Naive B cell (primary cell): ENCODE results near the gene INHBC. TPM values are rescaled to one million over a fixed set of nuclear protein-coding genes. Genes with fewer than 3 reads are reported as not detected.

Experiments used
- ATAC-seq, 2 donors: fragments of 150-1000 bp; cut with Tn5 transposase; 2 replicates each; pipeline ENCODE4 v1.10.0; 2021; ENCODE audit warnings: low read depth in 2 of 2, mild to moderate bottlenecking in 2 of 2, moderate library complexity in 2 of 2
- DNase-seq: peaks from one replicate; pipeline ENCODE4 v3.0.0; 2022
- H3K27ac Mint-ChIP-seq, 6 donors: one replicate each; pipeline ENCODE4 v1.8.0; 2020 to 2022; ENCODE audit warnings: mild to moderate bottlenecking in 6 of 6, mixed read lengths in 6 of 6, moderate library complexity in 5 of 6, inconsistent platforms in 2 of 6
- H3K27me3 Mint-ChIP-seq, 3 donors: one replicate each; pipeline ENCODE4 v1.8.0; 2021 to 2022; ENCODE audit warnings: mixed read lengths in 3 of 3, mild to moderate bottlenecking in 1 of 3
- H3K36me3 Mint-ChIP-seq, 2 donors: one replicate each; pipeline ENCODE4 v1.8.0; 2020 to 2022; ENCODE audit warnings: mixed read lengths in 2 of 2, inconsistent platforms in 1 of 2, mild to moderate bottlenecking in 1 of 2
- H3K4me1 Mint-ChIP-seq, 3 donors: one replicate each; pipeline ENCODE4 v1.8.0; 2020 to 2022; ENCODE audit warnings: mixed read lengths in 3 of 3, inconsistent platforms in 1 of 3, mild to moderate bottlenecking in 1 of 3, moderate library complexity in 1 of 3
- H3K4me3 Mint-ChIP-seq, 8 donors: one replicate each; pipeline ENCODE4 v1.8.0; 2020 to 2022; ENCODE audit warnings: mild to moderate bottlenecking in 8 of 8, mixed read lengths in 8 of 8, moderate library complexity in 8 of 8, inconsistent platforms in 2 of 8
- H3K9me3 Mint-ChIP-seq, 7 donors: one replicate each; pipeline ENCODE4 v1.8.0; 2020 to 2022; ENCODE audit warnings: mixed read lengths in 7 of 7, mild to moderate bottlenecking in 5 of 7, inconsistent platforms in 2 of 7, moderate library complexity in 1 of 7
- polyA plus RNA-seq, 6 donors: library from polyadenylated mRNA; unstranded; fragments of 300-500 nt; fragmentation: Illumina TruSeq; gene quantifications; one replicate each; pipeline ENCODE4 v1.2.3, GENCODE V29; 2021; ENCODE audit warnings: low read depth in 6 of 6

The INHBC gene
- polyA plus RNA-seq, 6 donors from 2014 or later: not detected

DNA sequence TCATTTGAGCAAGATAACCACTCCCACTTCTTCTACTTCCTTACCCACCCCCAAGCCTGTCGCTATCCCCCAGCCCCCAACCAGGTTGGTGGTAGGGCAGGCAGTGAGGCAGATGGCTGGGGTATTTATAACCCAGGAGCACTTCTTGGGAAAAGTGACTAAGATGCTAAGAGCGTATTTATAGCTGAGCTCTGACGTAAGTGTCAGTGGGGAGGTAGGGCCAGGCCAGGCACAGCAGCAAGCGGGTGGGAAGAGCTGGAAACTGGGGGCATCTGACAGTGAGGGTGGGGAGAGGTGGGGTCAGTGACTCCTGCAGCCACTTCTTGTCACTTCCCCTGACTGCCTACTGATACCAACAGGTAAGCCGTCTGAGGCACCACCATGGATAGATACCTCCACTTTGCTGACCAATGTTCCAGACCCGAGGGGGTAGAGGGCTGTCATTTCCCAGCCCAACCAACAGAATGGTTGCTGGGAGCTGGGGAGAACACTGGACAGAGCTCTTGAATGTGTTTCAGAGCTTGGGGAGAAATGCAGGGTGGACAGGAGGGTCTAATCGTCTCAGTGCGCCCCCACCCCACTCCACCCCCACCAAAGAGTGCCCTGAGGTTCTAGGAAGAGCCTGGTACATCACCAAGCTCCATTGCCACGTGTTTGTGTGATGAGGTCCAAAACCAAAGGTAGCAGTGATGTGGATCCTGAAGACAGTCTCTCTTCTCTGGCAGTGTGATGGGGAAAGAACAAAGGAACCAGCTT lies 17.8 kb downstream of the INHBC start:
- no peaks in the 10 kb centered on the region for H3K27me3 Mint-ChIP-seq
- no peak overlapping the region for H3K4me3 Mint-ChIP-seq
- H3K9me3 Mint-ChIP-seq: no peaks in the 10 kb centered on the region
- peak overlapping the region in 1 of 6 donors; percentile 91 for H3K27ac Mint-ChIP-seq
- ATAC-seq (no peak), DNase-seq (no peak)
- H3K36me3 Mint-ChIP-seq: no peaks in the 10 kb centered on the region
- peaks cover 9 to 14% (median 12%) of the 10 kb centered on the region in 3 donors for H3K4me1 Mint-ChIP-seq

DNA sequence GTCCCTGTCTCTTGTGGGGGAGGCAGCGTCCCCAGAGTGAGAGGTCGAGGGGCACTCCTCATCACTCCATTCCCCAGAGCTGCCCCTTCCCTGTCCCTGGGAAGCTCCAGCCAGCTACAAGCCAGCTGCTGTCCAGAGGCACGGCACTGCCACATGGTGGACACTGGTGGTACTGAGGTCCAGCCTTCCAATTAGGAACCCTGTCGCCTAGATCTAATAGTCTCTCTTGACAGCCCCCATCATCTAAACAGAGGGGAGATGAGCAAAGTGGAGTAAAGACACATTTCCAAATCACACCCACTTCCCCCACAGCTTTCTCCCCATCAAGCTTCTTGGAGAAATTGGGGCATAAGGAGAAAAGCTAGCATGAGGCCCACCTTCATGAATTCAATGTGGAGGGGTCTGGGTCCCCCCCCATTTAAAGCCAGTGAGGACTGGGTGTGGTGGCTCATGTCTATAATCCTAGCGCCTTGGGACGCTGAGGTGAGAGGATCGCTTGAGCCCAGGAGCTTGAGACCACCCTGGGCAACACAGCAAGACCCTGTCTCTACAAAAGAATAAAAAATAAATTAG lies 18.4 kb downstream of the INHBC start:
- no peaks in the 10 kb centered on the region for H3K27me3 Mint-ChIP-seq
- H3K9me3 Mint-ChIP-seq: no peaks in the 10 kb centered on the region
- H3K4me3 Mint-ChIP-seq: peak overlapping the region in 1 of 8 donors; percentile 10
- peak; percentile 23 for DNase-seq
- H3K27ac Mint-ChIP-seq: no peak overlapping the region
- H3K4me1 Mint-ChIP-seq: peaks cover 9 to 15% (median 12%) of the 10 kb centered on the region in 3 donors
- no peaks in the 10 kb centered on the region for H3K36me3 Mint-ChIP-seq
- peak in 1 of 2 donors; percentile 48 for ATAC-seq

DNA sequence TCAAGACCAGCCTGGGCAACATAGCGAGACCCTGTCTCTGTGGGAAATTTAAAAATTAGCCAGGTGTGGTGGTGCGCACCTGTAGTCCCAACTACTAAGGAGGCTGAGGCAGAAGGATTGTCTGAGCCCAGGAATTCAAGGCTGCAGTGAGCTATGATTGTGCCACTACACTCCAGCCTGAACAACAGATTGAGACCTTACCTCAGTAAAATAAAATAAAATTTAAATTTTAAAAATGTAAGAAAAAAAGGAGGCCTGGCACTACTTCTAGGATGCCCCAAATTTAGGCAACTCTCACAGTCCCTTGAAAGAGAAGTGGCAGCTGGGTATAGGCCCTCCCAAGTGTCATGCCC lies 19.6 kb downstream of the INHBC start:
- Mint-ChIP-seq H3K4me1 (peaks cover 14 to 27% (median 23%) of the 10 kb centered on the region in 3 donors), H3K27ac (no peak overlapping the region), H3K27me3 (no peaks in the 10 kb centered on the region), H3K36me3 (no peaks in the 10 kb centered on the region), H3K9me3 (no peaks in the 10 kb centered on the region), H3K4me3 (no peak overlapping the region)
- DNase-seq (no peak), ATAC-seq (no peak)

DNA sequence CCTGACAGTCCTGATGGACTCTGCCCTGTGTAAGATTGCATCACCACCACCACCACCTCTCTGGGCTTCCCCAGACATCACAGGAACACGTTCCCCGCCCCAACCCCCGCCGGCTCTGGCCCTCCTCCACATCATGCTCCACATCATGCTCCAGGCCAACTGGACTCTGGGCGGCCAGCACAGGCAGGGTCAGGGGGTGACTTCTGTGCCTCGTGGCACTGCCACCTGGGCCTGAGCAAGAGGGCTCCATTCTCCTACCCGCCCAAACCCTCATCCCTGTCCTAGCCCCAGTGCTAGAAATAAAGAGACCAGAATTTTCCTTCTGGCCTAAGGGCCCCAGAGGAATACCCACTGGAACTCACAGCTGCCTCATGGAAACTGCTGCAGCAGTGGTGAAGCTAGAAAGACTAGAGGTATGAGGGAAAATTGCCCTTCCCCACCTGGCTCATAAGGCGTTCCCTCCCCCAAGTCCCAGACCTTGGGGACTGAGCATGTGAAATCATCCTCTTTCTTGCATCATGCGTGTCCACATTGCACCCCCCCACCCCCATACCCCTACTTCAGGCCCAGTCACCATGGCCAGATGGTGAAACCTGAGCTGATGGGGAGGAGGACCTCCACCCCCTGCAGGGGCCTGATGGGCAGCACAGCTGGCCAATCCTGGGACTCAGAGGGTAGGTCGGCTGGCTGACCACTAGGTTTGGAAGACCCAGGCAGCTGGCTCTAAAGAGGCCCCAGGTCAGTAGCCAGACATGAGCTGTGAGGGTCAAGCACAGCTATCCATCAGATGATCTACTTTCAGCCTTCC lies 20.2 kb downstream of the INHBC start, which contains the start of gene INHBE:
INHBE (plus strand) TSS at position 742 of the 808 bp plus-strand sequence. CDS start 230 bp downstream, outside the sequence.
- ATAC-seq (no peak), DNase-seq (no peak)
- Mint-ChIP-seq H3K27me3 (no peaks in the 10 kb centered on the region), H3K36me3 (no peaks in the 10 kb centered on the region), H3K27ac (peak within 1 kb of the TSS in 4 of 6 donors; percentile 0 to 93 (median 55)), H3K9me3 (no peaks in the 10 kb centered on the region), H3K4me1 (peaks cover 19 to 33% (median 29%) of the 10 kb centered on the region in 3 donors), H3K4me3 (peak within 1 kb of the TSS; percentile 7 to 93 (median 78))

DNA sequence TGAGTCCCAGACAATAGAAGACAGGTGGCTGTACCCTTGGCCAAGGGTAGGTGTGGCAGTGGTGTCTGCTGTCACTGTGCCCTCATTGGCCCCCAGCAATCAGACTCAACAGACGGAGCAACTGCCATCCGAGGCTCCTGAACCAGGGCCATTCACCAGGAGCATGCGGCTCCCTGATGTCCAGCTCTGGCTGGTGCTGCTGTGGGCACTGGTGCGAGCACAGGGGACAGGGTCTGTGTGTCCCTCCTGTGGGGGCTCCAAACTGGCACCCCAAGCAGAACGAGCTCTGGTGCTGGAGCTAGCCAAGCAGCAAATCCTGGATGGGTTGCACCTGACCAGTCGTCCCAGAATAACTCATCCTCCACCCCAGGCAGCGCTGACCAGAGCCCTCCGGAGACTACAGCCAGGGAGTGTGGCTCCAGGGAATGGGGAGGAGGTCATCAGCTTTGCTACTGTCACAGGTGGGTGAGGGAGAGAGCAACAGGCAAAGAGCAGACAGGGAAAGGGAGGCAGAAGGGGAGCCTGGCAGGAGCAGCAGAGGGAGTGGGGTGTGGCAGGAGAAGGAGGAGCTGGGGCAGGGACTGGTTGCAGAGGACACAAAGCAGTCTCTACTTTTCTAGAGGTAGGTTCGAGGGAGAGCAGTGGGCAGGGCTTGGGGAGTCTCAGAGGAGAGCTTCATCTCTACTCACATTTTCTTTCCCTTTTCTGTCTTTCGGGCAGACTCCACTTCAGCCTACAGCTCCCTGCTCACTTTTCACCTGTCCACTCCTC lies 21.0 kb downstream of the INHBC start:
- no peaks in the 10 kb centered on the region for H3K27me3 Mint-ChIP-seq
- no peak for ATAC-seq
- H3K4me3 Mint-ChIP-seq: peak overlapping the region; percentile 7 to 93 (median 78)
- H3K36me3 Mint-ChIP-seq: no peaks in the 10 kb centered on the region
- H3K9me3 Mint-ChIP-seq: no peaks in the 10 kb centered on the region
- H3K4me1 Mint-ChIP-seq: peaks cover 25 to 40% (median 34%) of the 10 kb centered on the region in 3 donors
- H3K27ac Mint-ChIP-seq: peak overlapping the region in 2 of 6 donors; percentile 83 to 93
- no peak for DNase-seq

DNA sequence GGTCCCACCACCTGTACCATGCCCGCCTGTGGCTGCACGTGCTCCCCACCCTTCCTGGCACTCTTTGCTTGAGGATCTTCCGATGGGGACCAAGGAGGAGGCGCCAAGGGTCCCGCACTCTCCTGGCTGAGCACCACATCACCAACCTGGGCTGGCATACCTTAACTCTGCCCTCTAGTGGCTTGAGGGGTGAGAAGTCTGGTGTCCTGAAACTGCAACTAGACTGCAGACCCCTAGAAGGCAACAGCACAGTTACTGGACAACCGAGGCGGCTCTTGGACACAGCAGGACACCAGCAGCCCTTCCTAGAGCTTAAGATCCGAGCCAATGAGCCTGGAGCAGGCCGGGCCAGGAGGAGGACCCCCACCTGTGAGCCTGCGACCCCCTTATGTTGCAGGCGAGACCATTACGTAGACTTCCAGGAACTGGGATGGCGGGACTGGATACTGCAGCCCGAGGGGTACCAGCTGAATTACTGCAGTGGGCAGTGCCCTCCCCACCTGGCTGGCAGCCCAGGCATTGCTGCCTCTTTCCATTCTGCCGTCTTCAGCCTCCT lies 21.6 kb downstream of the INHBC start:
- Mint-ChIP-seq H3K4me3 (peak overlapping the region; percentile 7 to 93 (median 78)), H3K27ac (peak overlapping the region in 3 of 6 donors; percentile 0 to 93 (median 83)), H3K27me3 (no peaks in the 10 kb centered on the region)

DNA sequence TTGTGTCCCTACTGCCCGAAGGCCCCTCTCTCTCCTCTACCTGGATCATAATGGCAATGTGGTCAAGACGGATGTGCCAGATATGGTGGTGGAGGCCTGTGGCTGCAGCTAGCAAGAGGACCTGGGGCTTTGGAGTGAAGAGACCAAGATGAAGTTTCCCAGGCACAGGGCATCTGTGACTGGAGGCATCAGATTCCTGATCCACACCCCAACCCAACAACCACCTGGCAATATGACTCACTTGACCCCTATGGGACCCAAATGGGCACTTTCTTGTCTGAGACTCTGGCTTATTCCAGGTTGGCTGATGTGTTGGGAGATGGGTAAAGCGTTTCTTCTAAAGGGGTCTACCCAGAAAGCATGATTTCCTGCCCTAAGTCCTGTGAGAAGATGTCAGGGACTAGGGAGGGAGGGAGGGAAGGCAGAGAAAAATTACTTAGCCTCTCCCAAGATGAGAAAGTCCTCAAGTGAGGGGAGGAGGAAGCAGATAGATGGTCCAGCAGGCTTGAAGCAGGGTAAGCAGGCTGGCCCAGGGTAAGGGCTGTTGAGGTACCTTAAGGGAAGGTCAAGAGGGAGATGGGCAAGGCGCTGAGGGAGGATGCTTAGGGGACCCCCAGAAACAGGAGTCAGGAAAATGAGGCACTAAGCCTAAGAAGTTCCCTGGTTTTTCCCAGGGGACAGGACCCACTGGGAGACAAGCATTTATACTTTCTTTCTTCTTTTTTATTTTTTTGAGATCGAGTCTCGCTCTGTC lies 22.3 kb downstream of the INHBC start:
- Mint-ChIP-seq H3K27ac (peak overlapping the region in 3 of 6 donors; percentile 89 to 92 (median 90)), H3K4me1 (peaks cover 36 to 53% (median 42%) of the 10 kb centered on the region in 3 donors), H3K4me3 (no peak overlapping the region), H3K27me3 (no peaks in the 10 kb centered on the region), H3K9me3 (no peaks in the 10 kb centered on the region), H3K36me3 (no peaks in the 10 kb centered on the region)
- ATAC-seq (no peak), DNase-seq (no peak)

More for the DNA sequence above, 21.6 kb downstream of the INHBC start:
- DNase-seq: peak; percentile 61
- Mint-ChIP-seq H3K36me3 (no peaks in the 10 kb centered on the region), H3K9me3 (no peaks in the 10 kb centered on the region), H3K4me1 (peaks cover 30 to 46% (median 37%) of the 10 kb centered on the region in 3 donors)
- peak; percentile 31 to 33 for ATAC-seq

DNA sequence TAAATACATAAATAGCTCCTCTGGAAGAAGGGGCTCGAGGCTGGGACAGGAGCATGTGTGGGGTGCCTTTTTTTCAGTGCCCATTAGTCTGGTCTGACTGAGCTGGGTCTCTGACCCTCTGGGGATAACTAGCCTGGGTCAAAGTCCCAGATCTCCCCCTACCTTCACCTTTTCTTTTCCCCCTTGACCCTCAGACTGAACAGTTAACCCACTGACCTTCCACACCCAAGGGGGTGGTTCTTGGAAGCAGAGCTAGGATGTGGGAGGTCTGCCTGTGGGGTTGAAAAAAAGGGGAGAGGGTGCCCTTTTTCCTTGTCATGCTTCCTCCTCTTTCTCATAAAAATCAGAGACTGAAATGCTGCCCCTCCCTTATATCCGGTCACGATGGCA lies 24.1 kb downstream of the INHBC start:
- no peak for ATAC-seq
- H3K36me3 Mint-ChIP-seq: no peaks in the 10 kb centered on the region
- H3K4me3 Mint-ChIP-seq: peak overlapping the region; percentile 87 to 99 (median 92)

DNA sequence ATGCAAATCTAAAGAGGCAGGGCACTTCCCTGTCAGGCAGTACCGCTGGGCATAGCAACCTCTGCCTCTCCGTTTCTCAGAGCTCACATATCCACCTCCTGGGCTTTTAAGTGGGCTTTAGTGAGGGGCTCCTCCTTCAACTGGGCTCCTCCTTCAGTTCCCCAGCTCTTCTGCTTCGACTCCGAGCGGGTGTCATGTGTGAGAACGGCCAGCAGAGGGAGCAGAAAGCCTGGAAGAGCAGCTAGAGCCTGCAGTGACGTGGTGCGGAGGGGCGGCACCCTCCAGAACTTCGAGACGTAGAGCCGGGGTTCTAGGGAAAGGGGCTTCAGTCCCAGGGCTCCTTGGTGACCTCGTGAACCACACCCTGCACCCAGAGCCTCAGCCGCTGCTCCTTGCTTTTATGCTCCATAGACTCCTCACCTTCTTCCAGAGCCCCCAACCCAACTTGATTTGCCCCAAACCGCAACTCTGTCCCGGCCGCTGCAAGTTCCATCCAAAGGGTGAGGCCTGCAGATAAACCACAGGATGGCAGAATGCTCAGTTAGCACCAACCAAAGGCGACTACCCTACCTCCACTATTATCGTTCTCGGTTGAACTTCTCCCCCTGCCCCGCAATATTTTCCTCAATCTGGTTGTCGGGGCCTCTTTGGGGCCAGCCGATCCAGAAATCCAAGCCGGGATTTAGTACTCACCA lies 24.6 kb downstream of the INHBC start:
- Mint-ChIP-seq H3K27ac (peak overlapping the region; percentile 92 to 99 (median 97)), H3K4me1 (peaks cover 45 to 66% (median 56%) of the 10 kb centered on the region in 3 donors), H3K9me3 (no peaks in the 10 kb centered on the region), H3K36me3 (no peaks in the 10 kb centered on the region), H3K4me3 (peak overlapping the region; percentile 87 to 99 (median 92)), H3K27me3 (no peaks in the 10 kb centered on the region)
- peak; percentile 93 for DNase-seq
- peak; percentile 70 to 73 for ATAC-seq

More for the DNA sequence above, 24.1 kb downstream of the INHBC start:
- Mint-ChIP-seq H3K9me3 (no peaks in the 10 kb centered on the region), H3K4me1 (peaks cover 45 to 66% (median 56%) of the 10 kb centered on the region in 3 donors), H3K27ac (peak overlapping the region; percentile 92 to 99 (median 97)), H3K27me3 (no peaks in the 10 kb centered on the region)
- no peak for DNase-seq

DNA sequence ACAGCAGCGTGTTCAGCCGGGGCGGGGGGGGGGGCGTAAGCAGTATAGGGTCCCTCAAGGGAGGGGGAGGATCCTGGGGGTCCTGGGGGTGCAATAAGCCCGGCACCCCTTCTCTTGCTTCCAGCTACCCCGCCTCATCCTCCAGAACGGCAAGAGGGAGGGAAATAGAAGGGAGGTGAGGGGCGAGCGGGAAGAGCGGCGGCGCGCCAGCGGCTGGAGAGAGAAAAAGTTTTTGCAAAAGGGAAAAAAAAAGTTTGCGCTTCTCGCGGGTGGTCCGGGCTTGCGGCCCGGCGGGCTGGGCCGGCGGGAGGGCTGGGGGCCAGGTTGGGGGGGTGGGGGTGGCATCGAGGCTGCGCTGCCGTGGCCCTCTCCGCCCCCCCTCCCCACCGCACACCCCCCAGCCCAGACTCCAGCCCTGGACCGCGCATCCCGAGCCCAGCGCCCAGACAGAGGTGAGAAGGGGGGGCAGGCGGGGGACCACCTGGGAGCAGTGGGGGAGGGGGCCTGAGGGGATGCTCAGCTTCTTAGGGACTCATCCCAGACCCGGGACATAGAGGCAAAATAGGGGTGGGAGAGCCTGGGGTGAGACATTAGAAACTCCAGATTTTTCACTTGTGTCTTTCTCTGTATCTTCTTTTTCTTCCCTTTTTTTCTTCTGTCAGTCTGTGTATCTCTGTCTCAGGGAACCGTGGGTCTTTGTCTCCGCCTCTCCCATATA lies 25.3 kb downstream of the INHBC start, which contains the start of gene GLI1:
GLI1 (plus strand) TSS at position 36 of the 718 bp plus-strand sequence. CDS start 3,907 bp downstream, outside the sequence.
- Mint-ChIP-seq H3K27ac (peak within 1 kb of the TSS; percentile 92 to 99 (median 97)), H3K27me3 (no peaks in the 10 kb centered on the region), H3K36me3 (no peaks in the 10 kb centered on the region), H3K9me3 (no peaks in the 10 kb centered on the region), H3K4me3 (peak within 1 kb of the TSS; percentile 87 to 99 (median 94)), H3K4me1 (peaks cover 45 to 66% (median 59%) of the 10 kb centered on the region in 3 donors)
- ATAC-seq: no peak
- DNase-seq: no peak

DNA sequence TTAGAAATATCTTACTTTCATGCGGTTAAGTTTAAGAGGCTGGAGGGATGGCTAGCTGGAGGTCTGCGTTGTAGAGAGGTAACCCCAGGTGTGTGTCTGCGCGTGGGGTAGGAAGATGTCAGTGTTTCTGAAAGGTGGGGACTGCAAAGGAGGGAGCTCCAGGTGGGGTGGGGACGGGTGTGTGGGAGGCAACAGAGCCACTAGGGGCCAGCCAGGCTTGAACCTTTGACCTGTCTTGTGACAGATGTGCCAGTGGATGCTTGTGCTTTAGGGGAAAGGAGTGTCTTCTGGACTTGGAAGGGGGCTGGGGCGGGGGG lies 25.8 kb downstream of the INHBC start:
- no peaks in the 10 kb centered on the region for H3K9me3 Mint-ChIP-seq
- H3K36me3 Mint-ChIP-seq: no peaks in the 10 kb centered on the region
- H3K4me1 Mint-ChIP-seq: peaks cover 45 to 66% (median 59%) of the 10 kb centered on the region in 3 donors
- DNase-seq (peak; percentile 37), ATAC-seq (no peak)
- H3K27me3 Mint-ChIP-seq: no peaks in the 10 kb centered on the region
- peak overlapping the region; percentile 87 to 95 (median 92) for H3K4me3 Mint-ChIP-seq
- H3K27ac Mint-ChIP-seq: peak overlapping the region; percentile 61 to 94 (median 89)
